Neuronal stem cell (in vitro differentiated cells): Measurements from ENCODE around the gene CCDC192.

Experiments
- DNase-seq: peaks from one replicate; pipeline ENCODE4 v3.0.0-alpha.2; 2013; ENCODE audit warnings: low spot score
- H2AFZ ChIP-seq: one replicate; pipeline ENCODE4 v1.6.1; 2013; ENCODE audit warnings: mild to moderate bottlenecking, low read length, inconsistent platforms
- H2AK5ac ChIP-seq: 2 replicates; pipeline ENCODE4 v1.6.1; 2013; ENCODE audit warnings: low read depth, mild to moderate bottlenecking, inconsistent platforms, low read length, moderate library complexity, mixed read lengths
- H2BK120ac ChIP-seq: 2 replicates; pipeline ENCODE4 v1.6.1; 2013; ENCODE audit warnings: low read depth, mild to moderate bottlenecking, inconsistent platforms, low read length, moderate library complexity, mixed read lengths
- H2BK12ac ChIP-seq: one replicate; pipeline ENCODE4 v1.6.1; 2013; ENCODE audit warnings: low read length, inconsistent platforms
- H2BK15ac ChIP-seq: 2 replicates; pipeline ENCODE4 v1.6.1; 2013; ENCODE audit warnings: mild to moderate bottlenecking, low read length, inconsistent platforms, mixed read lengths
- H2BK5ac ChIP-seq: one replicate; pipeline ENCODE4 v1.6.1; 2013; ENCODE audit warnings: inconsistent platforms, mild to moderate bottlenecking, low read length, moderate library complexity
- H3K14ac ChIP-seq: one replicate; pipeline ENCODE4 v1.6.1; 2013; ENCODE audit warnings: low read length, inconsistent platforms
- H3K18ac ChIP-seq: 2 replicates; pipeline ENCODE4 v1.6.1; 2013; ENCODE audit warnings: low read length, inconsistent platforms
- H3K23ac ChIP-seq: 2 replicates; pipeline ENCODE4 v1.6.1; 2013; ENCODE audit warnings: low read depth, mild to moderate bottlenecking, mixed read lengths, low read length, inconsistent platforms; ENCODE audit not compliant: poor library complexity
- H3K27ac ChIP-seq: replicated peaks from 3 replicates; pipeline ENCODE4 v1.5.1; 2013; ENCODE audit warnings: low read length, inconsistent platforms
- H3K27me3 ChIP-seq, 3 experiments: 2 replicates each; pipeline ENCODE4 v1.6.1; 2013; ENCODE audit warnings: low read length in 3 of 3, mild to moderate bottlenecking in 2 of 3, inconsistent platforms in 1 of 3, low read depth in 1 of 3, mixed read lengths in 1 of 3, moderate library complexity in 1 of 3; ENCODE audit not compliant: control insufficient read depth in 3 of 3, insufficient read depth in 3 of 3
- H3K36me3 ChIP-seq, 2 donors: replicated peaks in 1 of 2; 2 replicates each; pipeline ENCODE4 v1.6.1; 2013; ENCODE audit warnings: low read length in 2 of 2; ENCODE audit not compliant: control insufficient read depth in 2 of 2, insufficient read depth in 2 of 2
- H3K4ac ChIP-seq: 2 replicates; pipeline ENCODE4 v1.6.1; 2013; ENCODE audit warnings: inconsistent platforms, mild to moderate bottlenecking, low read length, moderate library complexity
- H3K4me1 ChIP-seq, 2 donors: 1 replicate in 1 of 2; 2 replicates in 1 of 2; pipeline ENCODE4 v1.6.1; 2013; ENCODE audit warnings: low read length in 2 of 2, low read depth in 1 of 2; ENCODE audit not compliant: control insufficient read depth in 2 of 2, insufficient read depth in 1 of 2
- H3K4me2 ChIP-seq: one replicate; pipeline ENCODE4 v1.6.1; 2013; ENCODE audit warnings: mild to moderate bottlenecking, low read length, inconsistent platforms; ENCODE audit not compliant: insufficient read depth, poor library complexity, severe bottlenecking
- H3K4me3 ChIP-seq, 2 donors: 2 replicates each; pipeline ENCODE4 v1.5.1; 2013; ENCODE audit warnings: low read length in 2 of 2, mild to moderate bottlenecking in 2 of 2, inconsistent platforms in 1 of 2, moderate library complexity in 1 of 2
- H3K79me1 ChIP-seq: one replicate; pipeline ENCODE4 v1.6.1; 2013; ENCODE audit warnings: low read depth, mild to moderate bottlenecking, inconsistent platforms, low read length, moderate library complexity
- H3K9ac ChIP-seq: one replicate; pipeline ENCODE4 v1.6.1; 2013; ENCODE audit warnings: mild to moderate bottlenecking, low read depth, low read length, inconsistent platforms; ENCODE audit not compliant: poor library complexity
- H3K9me3 ChIP-seq, 2 donors: replicated peaks in 1 of 2; 2 replicates each; pipeline versions ENCODE3 to v1.6.1; 2013; ENCODE audit warnings: low read length in 2 of 2, mild to moderate bottlenecking in 2 of 2, inconsistent platforms in 1 of 2, low read depth in 1 of 2, mixed read lengths in 1 of 2, moderate library complexity in 1 of 2; ENCODE audit not compliant: control insufficient read depth in 2 of 2, insufficient read depth in 1 of 2
- H4K8ac ChIP-seq: one replicate; pipeline ENCODE4 v1.6.1; 2013; ENCODE audit warnings: low read depth, mild to moderate bottlenecking, inconsistent platforms, low read length, moderate library complexity
- H4K91ac ChIP-seq: one replicate; pipeline ENCODE4 v1.6.1; 2013; ENCODE audit warnings: low read length, low read depth, mild to moderate bottlenecking, inconsistent platforms; ENCODE audit not compliant: poor library complexity
- WGBS, 2 donors: extraction: QIAGEN DNeasy Blood & Tissue Kit; methylation state at CpG; one replicate each; pipeline ENCODE4 v1.1.7; 2013; ENCODE audit warnings: missing lambda C conversion rate in 2 of 2, mixed read lengths in 1 of 2; ENCODE audit not compliant: insufficient read length in 2 of 2, insufficient replicate concordance in 1 of 2; ENCODE audit errors: extremely low coverage in 2 of 2; 5-methylcytosine and 5-hydroxymethylcytosine counted together

Gene CCDC192

DNA sequence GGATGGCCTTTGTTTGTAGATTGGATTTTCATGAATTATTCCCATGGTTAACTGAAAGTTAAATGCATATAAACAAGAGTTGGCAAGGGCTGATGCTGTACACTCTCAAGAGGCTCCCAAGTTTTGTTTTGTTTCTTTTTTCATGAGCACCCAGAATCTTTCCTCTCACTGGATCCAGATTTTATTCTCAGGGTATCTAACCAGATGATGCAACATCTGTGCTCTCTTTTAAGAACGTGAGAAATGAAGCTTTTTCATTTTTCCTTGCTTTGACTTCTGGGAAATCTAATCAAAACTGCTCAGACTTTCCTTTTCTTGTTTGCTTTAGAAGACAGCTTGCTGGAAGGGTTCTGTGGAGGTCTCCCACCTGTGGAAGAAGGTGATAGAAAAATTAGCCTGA is 237.7 kb downstream of the CCDC192 start:
- Histone ChIP-seq H3K9me3 (no peaks in the 10 kb centered on the region), H2AFZ (no peak overlapping the region), H2BK15ac (no peak overlapping the region), H3K4me2 (no peak overlapping the region), H3K27ac (no peak overlapping the region), H3K18ac (no peak overlapping the region), H2BK120ac (no peak overlapping the region), H3K4me1 (peaks cover 0 to 14% of the 10 kb centered on the region in 2 donors), H2BK12ac (no peak overlapping the region), H3K23ac (no peak overlapping the region), H3K79me1 (no peaks in the 10 kb centered on the region), H3K9ac (no peak overlapping the region), H2BK5ac (no peak overlapping the region), H2AK5ac (no peak overlapping the region), H3K36me3 (no peaks in the 10 kb centered on the region), H3K4me3 (no peak overlapping the region), H4K8ac (no peak overlapping the region), H4K91ac (no peak overlapping the region), H3K14ac (no peak overlapping the region), H3K27me3 (no peaks in the 10 kb centered on the region), H3K4ac (no peak overlapping the region)
- no peak for DNase-seq
- WGBS, 2 donors, result no CpG with 5 or more reads among the region's 1 CpG

DNA sequence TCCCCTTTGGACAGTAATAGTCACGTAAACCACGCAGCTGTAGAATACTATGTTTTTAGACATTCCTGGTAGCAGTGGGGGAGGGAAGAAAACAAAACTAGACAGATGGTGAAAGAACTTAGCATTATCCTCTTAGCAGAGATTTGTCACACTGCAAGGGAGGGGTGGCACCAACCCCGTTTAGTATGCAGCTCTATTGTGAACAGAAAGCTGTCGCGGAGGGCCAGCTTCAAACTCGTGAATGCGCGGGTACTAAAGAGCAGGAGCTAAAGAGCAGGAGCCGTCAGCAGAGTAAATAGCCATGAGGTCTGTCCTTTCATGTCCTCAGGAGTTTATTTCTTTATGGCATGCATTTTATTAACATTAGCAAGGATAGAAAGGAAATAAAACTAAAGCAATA is 238.5 kb downstream of the CCDC192 start:
- Histone ChIP-seq H3K27me3 (no peaks in the 10 kb centered on the region), H2AK5ac (no peak overlapping the region), H3K4ac (no peak overlapping the region), H3K4me3 (no peak overlapping the region), H2AFZ (peak overlapping the region; percentile 24), H3K79me1 (no peaks in the 10 kb centered on the region), H3K9ac (no peak overlapping the region), H2BK120ac (no peak overlapping the region), H4K91ac (no peak overlapping the region), H3K18ac (no peak overlapping the region), H3K4me1 (peaks cover 0 to 14% of the 10 kb centered on the region in 2 donors), H4K8ac (no peak overlapping the region), H2BK12ac (no peak overlapping the region), H2BK5ac (no peak overlapping the region), H2BK15ac (no peak overlapping the region), H3K9me3 (no peaks in the 10 kb centered on the region), H3K36me3 (no peaks in the 10 kb centered on the region), H3K27ac (no peak overlapping the region), H3K23ac (no peak overlapping the region), H3K4me2 (no peak overlapping the region), H3K14ac (no peak overlapping the region)
- no CpG with 5 or more reads among the region's 9 CpGs for WGBS, 2 donors
- DNase-seq, result peak; percentile 54

DNA sequence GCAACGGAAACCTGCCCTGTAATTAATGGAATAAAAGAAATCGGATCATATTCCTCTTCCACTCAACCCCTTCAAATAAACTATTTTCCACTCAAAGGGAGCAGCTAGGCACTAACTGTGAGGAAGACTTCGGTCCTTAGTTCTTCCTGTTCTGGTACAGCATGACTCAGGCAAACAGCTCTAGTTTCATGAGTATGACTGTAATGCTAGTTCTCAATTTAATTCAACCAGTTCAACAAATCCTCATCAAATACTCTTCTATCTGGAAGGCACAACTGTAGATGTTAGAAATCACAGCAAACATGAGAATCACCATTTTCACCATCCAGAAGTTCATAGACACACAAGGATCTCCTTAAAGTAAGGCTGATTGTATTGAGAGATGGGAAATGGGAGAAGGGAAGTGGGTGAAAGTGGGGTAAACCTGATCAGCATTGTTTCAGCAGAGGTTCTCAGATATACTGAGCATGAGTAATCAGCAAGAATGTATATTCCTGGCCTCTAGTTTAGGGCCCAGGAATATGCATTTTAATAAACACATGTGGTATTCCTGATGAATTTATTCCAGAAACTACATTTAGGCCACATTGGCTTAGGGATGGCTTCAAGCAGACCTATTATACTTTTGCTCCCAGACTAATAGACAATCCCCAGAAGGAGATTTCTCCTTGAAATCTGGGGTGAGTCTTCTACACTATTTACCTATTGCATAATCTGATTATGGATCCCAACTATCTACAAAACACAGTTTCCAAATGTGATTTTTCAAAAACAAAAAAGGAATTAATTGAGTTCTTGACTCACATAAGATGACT is 239.3 kb downstream of the CCDC192 start:
- Histone ChIP-seq H3K79me1 (no peaks in the 10 kb centered on the region), H2BK5ac (no peak overlapping the region), H3K14ac (no peak overlapping the region), H3K4me3 (no peak overlapping the region), H3K27me3 (no peaks in the 10 kb centered on the region), H2AFZ (peak overlapping the region; percentile 24), H3K4me2 (no peak overlapping the region), H2AK5ac (no peak overlapping the region), H3K4me1 (peaks cover 0 to 14% of the 10 kb centered on the region in 2 donors), H3K4ac (no peak overlapping the region), H2BK12ac (no peak overlapping the region), H3K36me3 (no peaks in the 10 kb centered on the region), H4K91ac (no peak overlapping the region), H3K27ac (no peak overlapping the region), H3K9me3 (no peaks in the 10 kb centered on the region), H4K8ac (no peak overlapping the region), H3K9ac (no peak overlapping the region), H3K23ac (no peak overlapping the region), H2BK15ac (no peak overlapping the region), H3K18ac (no peak overlapping the region), H2BK120ac (no peak overlapping the region)
- no peak for DNase-seq
- WGBS, 2 donors, result no CpG with 5 or more reads among the region's 3 CpGs

DNA sequence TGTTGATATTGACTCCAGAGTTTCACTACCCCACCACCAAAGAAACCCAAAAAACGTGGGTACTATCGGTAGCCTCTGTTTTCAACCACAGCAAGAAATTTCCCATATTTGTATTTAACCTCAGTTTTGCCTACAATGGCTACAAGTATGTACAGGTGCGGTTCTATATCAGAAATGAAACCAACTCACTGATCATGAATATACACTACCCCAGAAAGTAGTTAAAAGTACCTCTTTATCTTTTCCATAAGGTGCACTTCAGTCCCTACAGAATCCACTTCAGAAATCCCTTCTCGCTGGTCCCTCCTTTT is 239.8 kb downstream of the CCDC192 start:
- Histone ChIP-seq H3K4me2 (no peak overlapping the region), H2AFZ (no peak overlapping the region), H2BK15ac (no peak overlapping the region), H3K4me3 (no peak overlapping the region), H3K9me3 (no peaks in the 10 kb centered on the region), H3K27me3 (no peaks in the 10 kb centered on the region), H3K4ac (no peak overlapping the region), H2BK120ac (no peak overlapping the region), H3K14ac (no peak overlapping the region), H3K9ac (no peak overlapping the region), H3K18ac (no peak overlapping the region), H3K36me3 (no peaks in the 10 kb centered on the region), H4K91ac (no peak overlapping the region), H3K4me1 (peaks cover 0 to 14% of the 10 kb centered on the region in 2 donors), H3K79me1 (no peaks in the 10 kb centered on the region), H2BK12ac (no peak overlapping the region), H4K8ac (no peak overlapping the region), H3K27ac (no peak overlapping the region), H3K23ac (no peak overlapping the region), H2BK5ac (no peak overlapping the region), H2AK5ac (no peak overlapping the region)
- DNase-seq, result no peak
- no CpG with 5 or more reads among the region's 4 CpGs for WGBS, 2 donors
